ENCODE results near the gene SENP2. TPM values are rescaled to one million over a fixed set of nuclear protein-coding genes. Genes with fewer than 3 reads are reported as not detected.

SENP2 gene
- total RNA-seq, 4 donors from 2014 or later, result 8.5 to 54.4 (median 49.8) TPM

- no peaks in the 10 kb centered on the region for H3K36me3 ChIP-seq
- intact Hi-C loops (cut with DNase I; ENCODE audit: low total_unique reads), result no loop called here
- no peaks in the 10 kb centered on the region for H3K9me3 ChIP-seq
- H3K27ac ChIP-seq, result peak overlapping the region; percentile 85 to 99
- DNase-seq, result no peak
- no peaks in the 10 kb centered on the region for H3K27me3 ChIP-seq
- H3K4me1 ChIP-seq, result peaks cover 18 to 28% of the 10 kb centered on the region in 2 donors
- TF ChIP-seq POLR2A (IDR thresholded peaks at IDR 0.05), result no peak
- no peak overlapping the region for H3K4me3 ChIP-seq
Measured at GRCh38 chr3:185653949-185654757, 68.1 kb downstream of the SENP2 start.

- H3K36me3 ChIP-seq, result no peaks in the 10 kb centered on the region
- DNase-seq, result no peak
- H3K9me3 ChIP-seq, result no peaks in the 10 kb centered on the region
- peak overlapping the region; percentile 85 to 99 for H3K27ac ChIP-seq
- TF ChIP-seq POLR2A (IDR thresholded peaks at IDR 0.05) (no peak), CTCF (IDR thresholded peaks at IDR 0.05) (no peak)
- intact Hi-C loops (cut with DNase I; ENCODE audit: low total_unique reads), result no loop called here
- peaks cover 20 to 28% of the 10 kb centered on the region in 2 donors for H3K4me1 ChIP-seq
- H3K27me3 ChIP-seq, result no peaks in the 10 kb centered on the region
- no peak overlapping the region for H3K4me3 ChIP-seq
Measured at GRCh38 chr3:185654758-185655145, 68.7 kb downstream of the SENP2 start.

- H3K27ac ChIP-seq, result peak overlapping the region; percentile 85 to 99
- no peak overlapping the region for H3K4me3 ChIP-seq
- peak in 1 of 2 donors; percentile 32 for DNase-seq
- no peak for TF ChIP-seq CTCF (IDR thresholded peaks at IDR 0.05)
- no peak for TF ChIP-seq POLR2A (IDR thresholded peaks at IDR 0.05)
- no peaks in the 10 kb centered on the region for H3K9me3 ChIP-seq
- H3K4me1 ChIP-seq, result peaks cover 20 to 28% of the 10 kb centered on the region in 2 donors
- H3K36me3 ChIP-seq, result no peaks in the 10 kb centered on the region
- no peaks in the 10 kb centered on the region for H3K27me3 ChIP-seq
- intact Hi-C loops (cut with DNase I; ENCODE audit: low total_unique reads), result no loop called here
Measured at GRCh38 chr3:185655426-185656320, 69.6 kb downstream of the SENP2 start.

- peaks cover 20 to 28% of the 10 kb centered on the region in 2 donors for H3K4me1 ChIP-seq
- no peaks in the 10 kb centered on the region for H3K36me3 ChIP-seq
- H3K27ac ChIP-seq, result peak overlapping the region; percentile 85 to 99
- H3K4me3 ChIP-seq, result no peak overlapping the region
- no peaks in the 10 kb centered on the region for H3K27me3 ChIP-seq
- H3K9me3 ChIP-seq, result no peaks in the 10 kb centered on the region
- DNase-seq, result peak; percentile 79 to 86
- TF ChIP-seq POLR2A (IDR thresholded peaks at IDR 0.05), result peak in 1 of 2 donors; percentile 17
- TF ChIP-seq CTCF (IDR thresholded peaks at IDR 0.05), result no peak
- intact Hi-C loops (cut with DNase I; ENCODE audit: low total_unique reads), result no loop called here
Measured at GRCh38 chr3:185656321-185656840, 70.3 kb downstream of the SENP2 start.

- H3K9me3 ChIP-seq, result no peaks in the 10 kb centered on the region
- no peaks in the 10 kb centered on the region for H3K36me3 ChIP-seq
- TF ChIP-seq POLR2A (IDR thresholded peaks at IDR 0.05), result no peak
- no peak for TF ChIP-seq CTCF (IDR thresholded peaks at IDR 0.05)
- no peaks in the 10 kb centered on the region for H3K27me3 ChIP-seq
- H3K27ac ChIP-seq, result peak overlapping the region; percentile 85 to 99
- intact Hi-C loops (cut with DNase I; ENCODE audit: low total_unique reads), result no loop called here
- H3K4me3 ChIP-seq, result no peak overlapping the region
- no peak for DNase-seq
- peaks cover 20 to 28% of the 10 kb centered on the region in 2 donors for H3K4me1 ChIP-seq
Measured at GRCh38 chr3:185657211-185657610, 71.1 kb downstream of the SENP2 start.

Data from uterus (tissue), 4 donors.